DOHH2 (cell line): ENCODE measurements around the gene ZYX.

Experiments
- EZH2phosphoT487 ChIP-seq: fragments of 200-600 bp; sonication (generic); IDR thresholded peaks from 2 replicates; pipeline ENCODE4 v1.6.1; 2017; ENCODE audit warnings: borderline replicate concordance, mild to moderate bottlenecking, antibody characterized with exemption, low read length, moderate library complexity, mixed read lengths
- TF ChIP-seq, protein P1 (sequence below): fragments of 200-600 bp; sonication (generic); IDR thresholded peaks from one replicate; pipeline ENCODE4 v1.5.1; 2014; ENCODE audit warnings: antibody characterized with exemption, mild to moderate bottlenecking, low read depth, low read length; ENCODE audit not compliant: poor library complexity, severe bottlenecking

DNA sequence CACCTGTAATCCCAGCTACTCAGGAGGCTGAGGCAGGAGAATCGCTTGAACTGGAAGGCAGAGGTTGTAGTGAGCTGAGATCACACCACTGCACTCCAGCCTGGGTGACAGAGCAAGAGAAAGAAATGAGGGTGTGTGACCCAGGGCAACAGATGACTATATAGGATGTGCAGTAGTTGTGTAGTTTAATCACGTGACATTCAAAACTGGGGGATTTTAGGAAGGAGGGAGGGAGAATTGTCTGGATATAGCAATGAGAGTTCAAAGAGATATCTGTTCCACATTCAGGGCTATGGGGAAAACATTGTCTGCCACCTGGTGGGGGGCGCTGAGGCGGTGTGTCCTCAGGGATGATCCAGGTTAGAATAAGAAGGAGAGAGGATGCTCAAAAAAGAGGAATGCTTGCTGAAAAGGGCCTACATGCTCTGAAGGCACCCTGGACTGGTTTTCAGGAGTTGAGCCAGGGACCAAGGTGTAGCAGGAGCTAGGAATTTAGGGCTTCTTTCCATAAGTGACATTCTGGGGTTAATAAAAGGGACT, 7.8 kb upstream of the ZYX start:
- TF ChIP-seq, protein P1, sequence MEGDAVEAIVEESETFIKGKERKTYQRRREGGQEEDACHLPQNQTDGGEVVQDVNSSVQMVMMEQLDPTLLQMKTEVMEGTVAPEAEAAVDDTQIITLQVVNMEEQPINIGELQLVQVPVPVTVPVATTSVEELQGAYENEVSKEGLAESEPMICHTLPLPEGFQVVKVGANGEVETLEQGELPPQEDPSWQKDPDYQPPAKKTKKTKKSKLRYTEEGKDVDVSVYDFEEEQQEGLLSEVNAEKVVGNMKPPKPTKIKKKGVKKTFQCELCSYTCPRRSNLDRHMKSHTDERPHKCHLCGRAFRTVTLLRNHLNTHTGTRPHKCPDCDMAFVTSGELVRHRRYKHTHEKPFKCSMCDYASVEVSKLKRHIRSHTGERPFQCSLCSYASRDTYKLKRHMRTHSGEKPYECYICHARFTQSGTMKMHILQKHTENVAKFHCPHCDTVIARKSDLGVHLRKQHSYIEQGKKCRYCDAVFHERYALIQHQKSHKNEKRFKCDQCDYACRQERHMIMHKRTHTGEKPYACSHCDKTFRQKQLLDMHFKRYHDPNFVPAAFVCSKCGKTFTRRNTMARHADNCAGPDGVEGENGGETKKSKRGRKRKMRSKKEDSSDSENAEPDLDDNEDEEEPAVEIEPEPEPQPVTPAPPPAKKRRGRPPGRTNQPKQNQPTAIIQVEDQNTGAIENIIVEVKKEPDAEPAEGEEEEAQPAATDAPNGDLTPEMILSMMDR = no peak
- no peak for TF ChIP-seq EZH2phosphoT487
